IMR-90 (cell line): Measurements from ENCODE around the gene UPF1. TPM values are rescaled to one million over a fixed set of nuclear protein-coding genes. Genes with fewer than 3 reads are reported as not detected.
A peak's percentile ranks its signal among the peaks of the same experiment; 100 is the strongest.

Experiments
- ATAC-seq: fragments of 200-7000 bp; cut with Tn5 transposase; 2 replicates; pipeline ENCODE4 v1.9.1; 2020; ENCODE audit warnings: low read depth, mild to moderate bottlenecking, moderate library complexity
- BruUV-seq: library from RNA; stranded (reverse); fragments of 400-500 nt; replicated peaks from 2 replicates; lab custom pipeline; 2021; lab: Mats Ljungman, UMichigan
- CTCF ChIA-PET: fragments of 300-600 bp; formaldehyde crosslinking; extraction: SDS; loops from one replicate; lab custom pipeline; 2021; ENCODE audit warnings: antibody characterized with exemption; lab: Yijun Ruan, JAX
- POLR2A ChIA-PET: fragments of 300-600 bp; sonication (Branson Sonifier 250); formaldehyde crosslinking; loops from one replicate; lab custom pipeline; 2022; ENCODE audit warnings: antibody characterized with exemption; ENCODE audit not compliant: unreplicated experiment; lab: Charles Lee
- DNase-seq: peaks from one replicate; pipeline ENCODE4 v3.0.0; 2013
- H2AFZ ChIP-seq: replicated peaks from 2 replicates; pipeline ENCODE3; 2013; ENCODE audit warnings: low read length, mild to moderate bottlenecking; ENCODE audit not compliant: poor library complexity
- H2AK5ac ChIP-seq: 2 replicates; pipeline ENCODE4 v1.6.1; 2013; ENCODE audit warnings: low read depth, low read length, inconsistent platforms
- H2AK9ac ChIP-seq: replicated peaks from 2 replicates; pipeline ENCODE3; 2013; ENCODE audit warnings: mild to moderate bottlenecking, low read depth, low read length, moderate library complexity; ENCODE audit not compliant: poor library complexity
- H2BK120ac ChIP-seq: 2 replicates; pipeline ENCODE4 v1.6.1; 2013; ENCODE audit warnings: low read depth, low read length, inconsistent platforms
- H2BK15ac ChIP-seq: 3 replicates; pipeline ENCODE4 v1.6.1; 2013; ENCODE audit warnings: low read depth, low read length, inconsistent platforms
- H2BK20ac ChIP-seq: 2 replicates; pipeline ENCODE4 v1.6.1; 2013; ENCODE audit warnings: low read depth, mild to moderate bottlenecking, inconsistent platforms, low read length, moderate library complexity
- H2BK5ac ChIP-seq: 2 replicates; pipeline ENCODE4 v1.6.1; 2013; ENCODE audit warnings: mild to moderate bottlenecking, low read depth, low read length, inconsistent platforms; ENCODE audit not compliant: poor library complexity, severe bottlenecking
- H3K14ac ChIP-seq: replicated peaks from 2 replicates; pipeline ENCODE4 v1.6.1; 2013; ENCODE audit warnings: low read depth, low read length, inconsistent platforms
- H3K18ac ChIP-seq: 2 replicates; pipeline ENCODE4 v1.6.1; 2013; ENCODE audit warnings: low read depth, low read length, control low read depth
- H3K23ac ChIP-seq: 2 replicates; pipeline ENCODE4 v1.6.1; 2013; ENCODE audit warnings: low read depth, low read length, inconsistent platforms
- H3K27ac ChIP-seq: 2 replicates; pipeline ENCODE4 v1.5.1; 2013; ENCODE audit warnings: mild to moderate bottlenecking, control low read depth, low read length; ENCODE audit not compliant: insufficient read depth
- H3K27me3 ChIP-seq: 2 replicates; pipeline ENCODE4 v1.6.1; 2013; ENCODE audit warnings: low read length; ENCODE audit not compliant: control insufficient read depth, insufficient read depth
- H3K36me3 ChIP-seq: 2 replicates; pipeline ENCODE4 v1.6.1; 2013; ENCODE audit warnings: low read length, mixed read lengths; ENCODE audit not compliant: control insufficient read depth, insufficient read depth
- H3K4ac ChIP-seq: 2 replicates; pipeline ENCODE4 v1.6.1; 2013; ENCODE audit warnings: low read depth, low read length, inconsistent platforms
- H3K4me1 ChIP-seq: 2 replicates; pipeline ENCODE4 v1.6.1; 2013; ENCODE audit warnings: low read length, mixed read lengths; ENCODE audit not compliant: control insufficient read depth, insufficient read depth
- H3K4me2 ChIP-seq: 2 replicates; pipeline ENCODE4 v1.6.1; 2013; ENCODE audit warnings: low read depth, mild to moderate bottlenecking, control low read depth, low read length, moderate library complexity
- H3K4me3 ChIP-seq: 2 replicates; pipeline ENCODE4 v1.5.1; 2013; ENCODE audit warnings: low read depth, mild to moderate bottlenecking, control low read depth, low read length, moderate library complexity; ENCODE audit not compliant: insufficient read depth
- H3K56ac ChIP-seq: 2 replicates; pipeline ENCODE4 v1.6.1; 2013; ENCODE audit warnings: low read length, inconsistent platforms; ENCODE audit not compliant: insufficient read depth; ENCODE audit errors: extremely low read depth
- H3K79me1 ChIP-seq, 2 experiments: 2 replicates each; pipeline ENCODE4 v1.6.1; 2013; ENCODE audit warnings: low read length in 2 of 2, inconsistent platforms in 1 of 2, low read depth in 1 of 2
- H3K9ac ChIP-seq: 2 replicates; pipeline ENCODE4 v1.6.1; 2013; ENCODE audit warnings: low read depth, low read length, control low read depth
- H3K9me1 ChIP-seq: 2 replicates; pipeline ENCODE4 v1.6.1; 2013; ENCODE audit warnings: low read length, inconsistent platforms; ENCODE audit not compliant: insufficient read depth
- H3K9me3 ChIP-seq: 2 replicates; pipeline ENCODE4 v1.6.1; 2013; ENCODE audit warnings: low read length; ENCODE audit not compliant: control insufficient read depth, insufficient read depth
- H4K20me1 ChIP-seq: 2 replicates; pipeline ENCODE4 v1.6.1; 2013; ENCODE audit warnings: low read length, inconsistent platforms; ENCODE audit not compliant: insufficient read depth
- H4K5ac ChIP-seq: 2 replicates; pipeline ENCODE4 v1.6.1; 2013; ENCODE audit warnings: mild to moderate bottlenecking, low read depth, low read length, control low read depth
- H4K8ac ChIP-seq, 2 experiments: 2 replicates each; pipeline ENCODE4 v1.6.1; 2013; ENCODE audit warnings: low read depth in 2 of 2, low read length in 2 of 2, control low read depth in 1 of 2, inconsistent platforms in 1 of 2
- H4K91ac ChIP-seq: 2 replicates; pipeline ENCODE4 v1.6.1; 2013; ENCODE audit warnings: low read depth, low read length, inconsistent platforms; ENCODE audit not compliant: insufficient read depth
- CHD1 ChIP-seq: IDR thresholded peaks from 2 replicates; pipeline ENCODE4 v1.6.1; 2012; ENCODE audit warnings: low read depth, low read length, improper control_type of control experiment
- CTCF ChIP-seq: conservative IDR thresholded peaks from 2 replicates; pipeline ENCODE4 v1.5.1; 2012; ENCODE audit warnings: mild to moderate bottlenecking, low read depth, low read length, improper control_type of control experiment
- MAFK ChIP-seq: IDR thresholded peaks from 2 replicates; pipeline ENCODE4 v1.6.1; 2012; ENCODE audit warnings: low read depth, low read length, improper control_type of control experiment
- RCOR1 ChIP-seq: IDR thresholded peaks from 2 replicates; pipeline ENCODE4 v1.6.1; 2012; ENCODE audit warnings: mild to moderate bottlenecking, low read length, improper control_type of control experiment; ENCODE audit not compliant: insufficient replicate concordance
- SMC3 ChIP-seq: fragments of 150-350 bp; IDR thresholded peaks from 2 replicates; pipeline ENCODE4 v1.6.1; 2016; ENCODE audit warnings: low read depth, mild to moderate bottlenecking, antibody characterized with exemption, low read length, moderate library complexity
- USF2 ChIP-seq: fragments of 150-350 bp; IDR thresholded peaks from 2 replicates; pipeline ENCODE4 v1.6.1; 2017; ENCODE audit warnings: mild to moderate bottlenecking, antibody characterized with exemption, low read length, low read depth
- WGBS, 2 experiments: methylation state at CpG; one replicate each; pipeline versions ENCODE4 v1.1.5 to v1.1.7; 2013; ENCODE audit warnings: missing lambda C conversion rate in 2 of 2; ENCODE audit not compliant: insufficient read length in 1 of 2; ENCODE audit errors: extremely low coverage in 2 of 2; 5-methylcytosine and 5-hydroxymethylcytosine counted together
- dilution Hi-C: fragments of 300-500 bp; cut with HindIII; formaldehyde crosslinking; loops from one replicate; pipeline ENCODE4 v1.14.3; 2018; ENCODE audit warnings: low sequenced_read_pairs; ENCODE audit not compliant: unreplicated experiment
- in situ Hi-C: fragments of 300-500 bp; cut with MboI; formaldehyde crosslinking; loops from 3 replicates; pipeline ENCODE4 v1.14.3; 2019; ENCODE audit warnings: low sequenced_read_pairs, inconsistent platforms, mixed read lengths
- intact Hi-C: fragments of 100-400 bp; cut with micrococcal nuclease; formaldehyde crosslinking; loops from 2 replicates; pipeline ENCODE4 v1.10.0; 2022
- polyA plus RNA-seq, 3 experiments: library from polyadenylated mRNA; depleted of rRNA; stranded (reverse); fragments of >200 nt; gene quantifications; 2 replicates each; pipeline ENCODE4 v1.2.3, GENCODE V29; 2012; ENCODE audit warnings: low replicate concordance in 1 of 3
- total RNA-seq: library from RNA; depleted of rRNA; stranded (reverse); fragments of >200 nt; gene quantifications from 2 replicates; pipeline ENCODE4 v1.2.3, GENCODE V29; 2012

UPF1 gene
- total and polyA plus RNA-seq, 2 of the 4 experiments (the other 2 are of a cell fraction): 31.2 to 50.3 TPM

- TF ChIP-seq SMC3: no peak
- no peak for TF ChIP-seq USF2
- TF ChIP-seq MAFK: no peak
- TF ChIP-seq CHD1: no peak
- no peak for TF ChIP-seq CTCF
- no peak for TF ChIP-seq RCOR1
- no peak overlapping the region for H2AFZ ChIP-seq
- no peaks in the 10 kb centered on the region for H3K9me1 ChIP-seq
- H3K23ac ChIP-seq: no peak overlapping the region
- H3K9me3 ChIP-seq: no peaks in the 10 kb centered on the region
- no peak overlapping the region for H2BK20ac ChIP-seq
- no peak overlapping the region for H2BK5ac ChIP-seq
- ATAC-seq (no peak), DNase-seq (no peak)
- 97% methylated on average over 13 of the region's 23 CpGs; no CpG with 5 or more reads in 1 of the 2 experiments for WGBS, 2 experiments
- intact Hi-C loops: no loop called here
- H3K79me1 ChIP-seq: peaks cover 2 to 6% of the 10 kb centered on the region in 2 experiments; a peak in 2 of 4 replicates
- H3K27ac ChIP-seq: no peak overlapping the region
- H2AK9ac ChIP-seq: peak overlapping the region; percentile 55
- H4K20me1 ChIP-seq: peaks cover 8% of the 10 kb centered on the region
- H4K8ac ChIP-seq: no peak overlapping the region
- H4K91ac ChIP-seq: no peak overlapping the region
- H4K5ac ChIP-seq: no peak overlapping the region
- H3K14ac ChIP-seq: no peak overlapping the region
- dilution Hi-C loops: no loop called here
- no peak overlapping the region for H2AK5ac ChIP-seq
- H2BK15ac ChIP-seq: no peak overlapping the region
- in situ Hi-C loops: no loop called here
- no peaks in the 10 kb centered on the region for H3K4me1 ChIP-seq
- no peak overlapping the region for H3K4me3 ChIP-seq
- H2BK120ac ChIP-seq: no peak overlapping the region
- H3K9ac ChIP-seq: no peak overlapping the region
- H3K4ac ChIP-seq: no peak overlapping the region
- TSS peak; percentile 87 for BruUV-seq
- H3K27me3 ChIP-seq: no peaks in the 10 kb centered on the region
- no peak overlapping the region for H3K18ac ChIP-seq
- peaks cover 50% of the 10 kb centered on the region for H3K36me3 ChIP-seq
- no peak overlapping the region for H3K4me2 ChIP-seq
- H3K56ac ChIP-seq: no peak overlapping the region
- ChIA-PET CTCF (interaction anchor here (1.1 to 1.4 kb wide), 2 partner anchors 29 to 119 kb away, joined by 3 read pairs; partner anchors contain the start of gene CERS1), POLR2A (no interaction called here)
Observed at GRCh38 chr19:18867199-18867598, 35.4 kb downstream of the UPF1 start.
